ENCODE data around the gene PDX1.

PDX1 gene

DNA sequence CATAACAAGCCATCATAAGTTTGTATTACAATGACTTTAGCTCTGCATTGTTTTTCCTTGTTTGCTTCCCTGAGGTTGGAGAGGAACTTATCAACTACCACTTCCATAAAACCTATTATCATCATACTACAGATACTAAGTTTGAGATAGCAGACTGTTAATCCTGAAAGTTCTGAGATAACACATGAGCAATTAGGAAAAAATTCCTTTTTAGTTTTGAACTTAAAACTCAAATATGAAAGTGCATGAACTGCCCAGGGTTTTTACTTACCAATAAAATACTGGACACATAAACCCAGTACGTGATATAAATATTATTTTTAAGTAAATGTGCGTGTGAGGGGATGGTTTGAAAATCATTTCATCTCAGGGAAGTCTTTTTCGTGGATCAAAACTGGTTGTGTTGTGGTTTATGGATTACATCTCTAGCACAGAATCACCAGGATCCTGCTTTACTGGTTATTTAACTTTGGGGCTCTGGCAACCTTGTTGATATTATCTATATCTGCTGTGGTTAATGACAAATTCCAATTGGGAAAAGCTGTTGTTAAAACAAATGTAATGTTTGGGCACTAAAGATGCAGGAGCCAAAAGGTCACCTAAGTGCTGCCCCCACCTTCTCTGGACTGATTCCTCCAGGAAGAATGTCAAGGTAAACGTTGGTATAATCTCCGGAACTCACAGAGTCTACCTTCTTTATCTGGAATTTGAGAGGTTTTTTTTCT lies 36.9 kb downstream of the PDX1 start:
- no peak overlapping the region for H3K4me3 ChIP-seq (ENCODE audit: low read depth, low read length)
- no peak for DNase-seq (ENCODE audit: low read depth)
- TF ChIP-seq, protein P1, sequence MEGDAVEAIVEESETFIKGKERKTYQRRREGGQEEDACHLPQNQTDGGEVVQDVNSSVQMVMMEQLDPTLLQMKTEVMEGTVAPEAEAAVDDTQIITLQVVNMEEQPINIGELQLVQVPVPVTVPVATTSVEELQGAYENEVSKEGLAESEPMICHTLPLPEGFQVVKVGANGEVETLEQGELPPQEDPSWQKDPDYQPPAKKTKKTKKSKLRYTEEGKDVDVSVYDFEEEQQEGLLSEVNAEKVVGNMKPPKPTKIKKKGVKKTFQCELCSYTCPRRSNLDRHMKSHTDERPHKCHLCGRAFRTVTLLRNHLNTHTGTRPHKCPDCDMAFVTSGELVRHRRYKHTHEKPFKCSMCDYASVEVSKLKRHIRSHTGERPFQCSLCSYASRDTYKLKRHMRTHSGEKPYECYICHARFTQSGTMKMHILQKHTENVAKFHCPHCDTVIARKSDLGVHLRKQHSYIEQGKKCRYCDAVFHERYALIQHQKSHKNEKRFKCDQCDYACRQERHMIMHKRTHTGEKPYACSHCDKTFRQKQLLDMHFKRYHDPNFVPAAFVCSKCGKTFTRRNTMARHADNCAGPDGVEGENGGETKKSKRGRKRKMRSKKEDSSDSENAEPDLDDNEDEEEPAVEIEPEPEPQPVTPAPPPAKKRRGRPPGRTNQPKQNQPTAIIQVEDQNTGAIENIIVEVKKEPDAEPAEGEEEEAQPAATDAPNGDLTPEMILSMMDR (IDR thresholded peaks at IDR 0.05; ENCODE audit: low read depth, low read length, missing control alignments): no peak

GRCh38 chr13:27959976-27960361 lies 40.2 kb downstream of the PDX1 start:
- TF ChIP-seq, protein P1 (IDR thresholded peaks at IDR 0.05; ENCODE audit: low read depth, low read length, missing control alignments): no peak
- H3K4me3 ChIP-seq (ENCODE audit: low read depth, low read length): no peak overlapping the region
- no peak for DNase-seq (ENCODE audit: low read depth)

- DNase-seq (ENCODE audit: low read depth): no peak
- TF ChIP-seq, protein P1 (IDR thresholded peaks at IDR 0.05; ENCODE audit: low read depth, low read length, missing control alignments): peak; percentile 46
- H3K4me3 ChIP-seq (ENCODE audit: low read depth, low read length): no peak overlapping the region; the same call in 1 of the 2 replicates
Measured at GRCh38 chr13:27960362-27961226, 40.8 kb downstream of the PDX1 start.

- TF ChIP-seq, protein P1 (IDR thresholded peaks at IDR 0.05; ENCODE audit: low read depth, low read length, missing control alignments): no peak
- H3K4me3 ChIP-seq (ENCODE audit: low read depth, low read length): no peak overlapping the region
- DNase-seq (ENCODE audit: low read depth): no peak
Measured at GRCh38 chr13:27961227-27962085, 41.7 kb downstream of the PDX1 start.

- TF ChIP-seq, protein P1 (IDR thresholded peaks at IDR 0.05; ENCODE audit: low read depth, low read length, missing control alignments): no peak
- DNase-seq (ENCODE audit: low read depth): no peak
- no peak overlapping the region for H3K4me3 ChIP-seq (ENCODE audit: low read depth, low read length)
Measured at GRCh38 chr13:27962128-27962841, 42.5 kb downstream of the PDX1 start.

DNA sequence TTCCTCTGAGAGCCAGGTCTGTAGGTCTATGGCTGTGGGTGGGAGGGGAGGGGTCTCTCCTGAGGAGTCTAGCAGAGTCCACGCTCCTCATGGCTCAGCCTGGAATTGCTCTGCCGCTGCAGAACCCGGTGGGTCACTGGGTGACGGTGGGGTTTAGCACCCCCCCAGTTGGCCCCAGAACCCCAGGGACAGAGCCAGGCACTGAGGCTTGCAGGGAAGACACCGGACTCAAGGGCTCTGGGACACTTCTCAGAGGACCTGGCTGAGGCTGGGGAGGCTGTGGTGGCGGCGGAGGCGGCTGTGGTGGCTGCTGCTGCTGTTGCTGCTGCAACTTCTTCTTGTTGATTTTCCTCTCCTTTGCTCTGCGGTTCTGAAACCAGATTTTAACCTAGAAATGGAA lies 43.2 kb downstream of the PDX1 start:
- H3K4me3 ChIP-seq (ENCODE audit: low read depth, low read length): no peak overlapping the region
- no peak for DNase-seq (ENCODE audit: low read depth)
- TF ChIP-seq, protein P1 (IDR thresholded peaks at IDR 0.05; ENCODE audit: low read depth, low read length, missing control alignments): no peak
